ENCODE data around the gene FIGNL2. TPM values are rescaled to one million over a fixed set of nuclear protein-coding genes. Genes with fewer than 3 reads are reported as not detected.

FIGNL2 gene
- total RNA-seq, 1 experiment from 2014 or later = not detected

DNA sequence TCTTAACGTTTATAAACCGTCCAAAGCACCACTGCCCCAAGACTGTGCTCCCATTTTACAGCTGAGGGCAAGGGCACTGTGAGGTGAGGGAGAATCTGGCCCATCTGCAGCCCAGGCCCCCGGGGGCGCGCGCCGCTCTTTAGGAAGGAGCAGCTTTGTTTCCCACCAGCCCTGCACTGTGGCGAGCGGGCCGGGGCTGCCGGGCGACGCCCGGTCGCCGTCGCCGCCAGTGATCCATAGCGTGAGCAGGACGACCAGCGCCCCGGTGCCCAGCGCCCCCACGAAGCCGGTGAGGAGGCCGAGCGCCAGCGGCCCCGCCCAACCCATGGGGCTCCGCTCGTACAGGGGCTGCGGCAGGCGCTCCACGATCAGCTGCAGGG, 34.6 kb downstream of the FIGNL2 start:
- CTCF ChIA-PET = interaction anchor here (0.5 to 2.0 kb wide), 3 partner anchors 10 to 35 kb away, joined by 3 to 6 read pairs (median 4); no protein-coding TSS in a partner anchor
- intact Hi-C loops (cut with micrococcal nuclease) = no loop called here

DNA sequence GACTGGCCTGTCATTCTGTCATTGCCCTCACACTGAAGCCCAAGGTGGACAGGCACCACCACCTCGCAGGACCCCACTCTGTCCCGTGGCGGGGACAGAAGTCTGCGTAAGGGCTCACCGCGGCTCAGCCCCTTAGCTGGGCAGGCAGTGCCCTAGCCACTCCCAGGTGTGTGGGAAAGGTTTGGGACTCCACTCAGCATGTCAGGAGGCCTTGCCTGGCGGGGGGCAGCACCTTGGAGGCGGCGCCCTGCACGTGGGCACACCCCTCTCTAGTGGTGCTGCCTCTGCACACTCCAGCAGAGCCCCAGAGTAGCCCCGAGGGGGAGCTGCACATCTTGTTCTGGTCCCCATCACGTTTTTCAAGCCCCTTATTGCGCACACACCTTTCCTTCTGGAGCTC, 35.6 kb downstream of the FIGNL2 start:
- H3K9me3 Mint-ChIP-seq (ENCODE audit: unreplicated experiment) = no peaks in the 10 kb centered on the region
- intact Hi-C loops (cut with micrococcal nuclease) = no loop called here
- CTCF ChIA-PET = interaction anchor here (0.5 to 2.0 kb wide), 3 partner anchors 11 to 385 kb away, joined by 3 to 6 read pairs (median 5); no protein-coding TSS in a partner anchor
- no peaks in the 10 kb centered on the region for H3K36me3 Mint-ChIP-seq (ENCODE audit: insufficient read depth, unreplicated experiment)
- no peaks in the 10 kb centered on the region for H3K4me1 Mint-ChIP-seq (ENCODE audit: insufficient read depth, unreplicated experiment)
- H3K27ac Mint-ChIP-seq (ENCODE audit: low read depth, unreplicated experiment) = no peak overlapping the region
- no peak for DNase-seq (ENCODE audit: unreplicated experiment)
- peaks cover 48% of the 10 kb centered on the region for H3K27me3 Mint-ChIP-seq (ENCODE audit: insufficient read depth, unreplicated experiment)
- POLR2A ChIA-PET = no interaction called here
- H3K4me3 Mint-ChIP-seq (ENCODE audit: unreplicated experiment) = no peak overlapping the region
- no TSS peak for BruUV-seq (replicated peaks)
- TF ChIP-seq, protein P1, sequence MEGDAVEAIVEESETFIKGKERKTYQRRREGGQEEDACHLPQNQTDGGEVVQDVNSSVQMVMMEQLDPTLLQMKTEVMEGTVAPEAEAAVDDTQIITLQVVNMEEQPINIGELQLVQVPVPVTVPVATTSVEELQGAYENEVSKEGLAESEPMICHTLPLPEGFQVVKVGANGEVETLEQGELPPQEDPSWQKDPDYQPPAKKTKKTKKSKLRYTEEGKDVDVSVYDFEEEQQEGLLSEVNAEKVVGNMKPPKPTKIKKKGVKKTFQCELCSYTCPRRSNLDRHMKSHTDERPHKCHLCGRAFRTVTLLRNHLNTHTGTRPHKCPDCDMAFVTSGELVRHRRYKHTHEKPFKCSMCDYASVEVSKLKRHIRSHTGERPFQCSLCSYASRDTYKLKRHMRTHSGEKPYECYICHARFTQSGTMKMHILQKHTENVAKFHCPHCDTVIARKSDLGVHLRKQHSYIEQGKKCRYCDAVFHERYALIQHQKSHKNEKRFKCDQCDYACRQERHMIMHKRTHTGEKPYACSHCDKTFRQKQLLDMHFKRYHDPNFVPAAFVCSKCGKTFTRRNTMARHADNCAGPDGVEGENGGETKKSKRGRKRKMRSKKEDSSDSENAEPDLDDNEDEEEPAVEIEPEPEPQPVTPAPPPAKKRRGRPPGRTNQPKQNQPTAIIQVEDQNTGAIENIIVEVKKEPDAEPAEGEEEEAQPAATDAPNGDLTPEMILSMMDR (IDR thresholded peaks at IDR 0.05; ENCODE audit: unreplicated experiment) = no peak

More for the DNA sequence above, 34.6 kb downstream of the FIGNL2 start:
- Mint-ChIP-seq H3K4me3 (ENCODE audit: unreplicated experiment) (no peak overlapping the region), H3K36me3 (ENCODE audit: insufficient read depth, unreplicated experiment) (no peaks in the 10 kb centered on the region), H3K27me3 (ENCODE audit: insufficient read depth, unreplicated experiment) (peaks cover 43% of the 10 kb centered on the region), H3K27ac (ENCODE audit: low read depth, unreplicated experiment) (no peak overlapping the region), H3K4me1 (ENCODE audit: insufficient read depth, unreplicated experiment) (no peaks in the 10 kb centered on the region), H3K9me3 (ENCODE audit: unreplicated experiment) (no peaks in the 10 kb centered on the region)
- POLR2A ChIA-PET = interaction anchor here (0.7 kb wide), 1 partner anchor 404 kb away, joined by 4 read pairs; no protein-coding TSS in a partner anchor
- TF ChIP-seq, protein P1 (IDR thresholded peaks at IDR 0.05; ENCODE audit: unreplicated experiment) = no peak
- DNase-seq (ENCODE audit: unreplicated experiment) = no peak
- BruUV-seq (replicated peaks) = no TSS peak

DNA sequence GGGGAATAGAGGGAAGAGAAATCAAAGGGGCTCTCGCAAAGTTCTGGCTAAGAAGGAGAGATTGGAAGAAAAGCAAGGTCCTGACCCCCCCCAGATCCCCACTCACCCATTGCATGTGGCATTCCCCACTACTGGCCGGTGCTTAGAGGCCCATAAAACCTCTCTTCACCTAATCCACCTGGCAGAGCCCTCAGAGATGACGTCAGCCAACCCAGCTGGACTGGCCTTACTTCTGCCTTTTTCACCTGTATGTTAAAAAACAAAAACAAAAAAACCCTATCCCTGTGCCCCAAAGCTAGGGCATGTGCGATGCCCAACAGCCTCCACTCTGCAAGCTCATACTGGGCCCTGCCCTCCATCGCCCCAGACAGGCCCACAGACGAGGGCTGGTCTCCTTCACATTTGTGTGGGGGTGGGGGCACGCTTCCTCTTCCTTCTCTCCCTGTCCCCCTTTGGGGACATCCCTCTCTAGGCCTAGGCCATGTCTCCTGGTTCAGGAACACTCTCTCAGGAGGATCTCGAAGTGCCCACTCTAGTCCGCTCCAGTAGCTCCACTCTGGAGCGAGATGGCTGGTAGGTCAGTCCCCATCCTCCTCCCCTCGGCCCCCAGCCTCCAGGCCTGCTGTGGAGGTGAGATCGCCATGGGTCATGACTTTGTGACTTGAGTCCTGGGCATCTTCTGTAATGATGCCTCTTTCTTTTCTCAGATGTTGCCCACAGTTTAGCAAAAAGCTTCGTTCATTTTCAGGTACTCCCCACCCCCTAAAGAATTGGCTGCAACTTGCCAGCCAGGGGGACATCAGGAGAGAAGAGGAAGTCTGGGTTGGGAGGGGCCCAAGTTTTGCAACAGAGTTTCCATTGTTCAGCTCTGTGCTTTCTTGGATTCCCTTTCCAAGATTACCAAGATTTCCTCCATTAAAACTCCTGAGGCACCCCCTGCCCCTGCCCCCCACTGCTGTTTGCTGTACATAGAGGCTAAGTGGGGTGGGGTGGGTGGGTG, 37.0 kb downstream of the FIGNL2 start:
- Mint-ChIP-seq H3K27ac (ENCODE audit: low read depth, unreplicated experiment) (no peak overlapping the region), H3K4me3 (ENCODE audit: unreplicated experiment) (no peak overlapping the region), H3K27me3 (ENCODE audit: insufficient read depth, unreplicated experiment) (peaks cover 48% of the 10 kb centered on the region), H3K36me3 (ENCODE audit: insufficient read depth, unreplicated experiment) (no peaks in the 10 kb centered on the region), H3K9me3 (ENCODE audit: unreplicated experiment) (no peaks in the 10 kb centered on the region), H3K4me1 (ENCODE audit: insufficient read depth, unreplicated experiment) (no peaks in the 10 kb centered on the region)
- no TSS peak for BruUV-seq (replicated peaks)
- intact Hi-C loops (cut with micrococcal nuclease) = no loop called here
- DNase-seq (ENCODE audit: unreplicated experiment) = no peak
- ChIA-PET POLR2A (no interaction called here), CTCF (interaction anchor here (0.6 kb wide), 3 partner anchors 63 to 1449 kb away, joined by 3 read pairs; no protein-coding TSS in a partner anchor)
- TF ChIP-seq, protein P1 (IDR thresholded peaks at IDR 0.05; ENCODE audit: unreplicated experiment) = no peak

DNA sequence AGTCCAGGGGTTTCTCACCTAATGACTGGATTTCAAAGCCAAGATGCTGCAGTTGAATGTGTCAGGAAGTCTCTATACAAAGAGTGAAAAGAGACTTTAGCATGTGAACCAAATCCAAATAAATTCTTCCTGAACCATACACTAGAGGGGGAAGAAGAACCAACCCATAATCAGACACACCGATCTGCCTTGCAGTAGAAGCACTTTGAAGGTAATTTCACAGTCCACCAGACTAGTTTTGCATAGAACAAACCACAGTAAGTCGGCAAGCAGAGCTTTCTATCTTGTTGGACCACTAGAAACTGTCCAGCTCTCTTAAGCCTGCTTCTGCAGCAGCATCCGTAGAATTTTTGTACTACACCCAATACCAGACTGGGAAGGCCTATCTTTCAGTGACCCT, 39.3 kb downstream of the FIGNL2 start:
- intact Hi-C loops (cut with micrococcal nuclease) = no loop called here
- BruUV-seq (replicated peaks) = no TSS peak
- ChIA-PET POLR2A (no interaction called here), CTCF (interaction anchor here (1.7 kb wide), 1 partner anchor 14 kb away, joined by 8 read pairs; no protein-coding TSS in a partner anchor)
- DNase-seq (ENCODE audit: unreplicated experiment) = no peak
- H3K9me3 Mint-ChIP-seq (ENCODE audit: unreplicated experiment) = no peaks in the 10 kb centered on the region
- peaks cover 38% of the 10 kb centered on the region for H3K27me3 Mint-ChIP-seq (ENCODE audit: insufficient read depth, unreplicated experiment)
- TF ChIP-seq, protein P1 (IDR thresholded peaks at IDR 0.05; ENCODE audit: unreplicated experiment) = no peak
- H3K4me1 Mint-ChIP-seq (ENCODE audit: insufficient read depth, unreplicated experiment) = no peaks in the 10 kb centered on the region
- H3K27ac Mint-ChIP-seq (ENCODE audit: low read depth, unreplicated experiment) = no peak overlapping the region
- H3K4me3 Mint-ChIP-seq (ENCODE audit: unreplicated experiment) = no peak overlapping the region
- H3K36me3 Mint-ChIP-seq (ENCODE audit: insufficient read depth, unreplicated experiment) = no peaks in the 10 kb centered on the region

All from MCF 10A (cell line).